H1 (cell line): ENCODE measurements around the gene UBAC1. TPM values are rescaled to one million over a fixed set of nuclear protein-coding genes. Genes with fewer than 3 reads are reported as not detected.

Source experiments
- polyA plus RNA-seq, 7 experiments: library from polyadenylated mRNA; depleted of rRNA in 3 of 7; stranded (reverse) in 5 of 7; unstranded in 2 of 7; fragments of >200 nt in 5 of 7; fragments of 200-250 nt in 2 of 7; gene quantifications; 1 replicate in 5 of 7; 2 replicates in 1 of 7; 4 replicates in 1 of 7; pipeline versions ENCODE4 v1.2.1 to v1.2.3, GENCODE V29; 2011 to 2013; ENCODE audit warnings: missing spikeins in 2 of 7, mixed read lengths in 2 of 7
- total RNA-seq: library from RNA; stranded (reverse); fragmentation: NEBNext Ultra II Directional; extraction: Animal tissue kit (Norgen Biotek cat#: 25700); gene quantifications from 2 replicates; pipeline ENCODE4 v1.2.1, GENCODE V29; 2021
- TF ChIP-seq, protein P1 (sequence below): IDR thresholded peaks from 2 replicates; pipeline ENCODE4 v1.6.1; 2011; ENCODE audit warnings: low read length, improper control_type of control experiment

The UBAC1 gene
- total and polyA plus RNA-seq, 2 of the 8 experiments (the other 6 are each of a cell fraction or from before 2014, with no cell fraction given): 59.3 to 85.2 TPM

DNA sequence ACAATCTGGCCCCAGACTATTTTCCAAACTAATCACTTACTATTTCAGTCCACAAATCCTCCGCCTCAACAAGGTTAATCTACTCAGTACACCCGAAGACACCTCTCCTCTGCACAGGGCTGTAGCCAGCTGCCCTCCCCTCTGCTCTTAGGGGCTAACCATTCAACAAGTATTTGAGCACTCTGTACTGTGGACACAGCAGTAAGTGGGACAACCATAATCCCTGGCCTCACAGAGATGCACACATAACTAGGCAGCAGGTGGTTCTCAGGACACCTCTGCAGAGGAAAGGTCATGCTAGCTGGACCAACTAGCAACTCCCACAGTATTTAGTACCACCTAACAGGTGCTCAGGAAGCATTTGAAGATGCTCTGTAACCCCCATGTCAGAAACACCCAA lies 59.3 kb downstream of the UBAC1 start (continued):
- TF ChIP-seq, protein P1, sequence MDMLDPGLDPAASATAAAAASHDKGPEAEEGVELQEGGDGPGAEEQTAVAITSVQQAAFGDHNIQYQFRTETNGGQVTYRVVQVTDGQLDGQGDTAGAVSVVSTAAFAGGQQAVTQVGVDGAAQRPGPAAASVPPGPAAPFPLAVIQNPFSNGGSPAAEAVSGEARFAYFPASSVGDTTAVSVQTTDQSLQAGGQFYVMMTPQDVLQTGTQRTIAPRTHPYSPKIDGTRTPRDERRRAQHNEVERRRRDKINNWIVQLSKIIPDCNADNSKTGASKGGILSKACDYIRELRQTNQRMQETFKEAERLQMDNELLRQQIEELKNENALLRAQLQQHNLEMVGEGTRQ: no peak
